Measurements from ENCODE around the gene APBA2. TPM values are rescaled to one million over a fixed set of nuclear protein-coding genes. Genes with fewer than 3 reads are reported as not detected.

APBA2 gene
- total and polyA plus RNA-seq, 2 of the 13 experiments (the other 11 are each of a cell fraction or from before 2014, with no cell fraction given): 0.62 to 2.3 TPM

- TF ChIP-seq RBM39 (IDR thresholded peaks at IDR 0.05; ENCODE audit: low read depth, low read length, poor library complexity, severe bottlenecking) (no peak), CSRNP1 (CRISPR knock-in tag; IDR thresholded peaks at IDR 0.05) (no peak), ZNF350 (CRISPR knock-in tag; IDR thresholded peaks at IDR 0.05; ENCODE audit: borderline replicate concordance, low read depth) (no peak), CHCHD3 (CRISPR knock-in tag; IDR thresholded peaks at IDR 0.05) (no peak), POLR2G (IDR thresholded peaks at IDR 0.05; ENCODE audit: low read depth, low read length) (no peak), ZNF674 (CRISPR knock-in tag; IDR thresholded peaks at IDR 0.05; ENCODE audit: low read depth) (no peak), U2AF1 (optimal IDR thresholded peaks at IDR 0.05; ENCODE audit: low read depth, low read length) (no peak), TAF15 (IDR thresholded peaks at IDR 0.05; ENCODE audit: low read depth, low read length, poor library complexity, severe bottlenecking) (no peak)
Observed at GRCh38 chr15:29129221-29129620, 243.4 kb downstream of the APBA2 start (continued).

GRCh38 chr15:29129926-29130325, 244.2 kb downstream of the APBA2 start:
- H3K36me3 ChIP-seq (replicated peaks in 1 of 2; ENCODE audit: control insufficient read depth in 1 of 2, insufficient read depth in 2 of 2, low read length in 2 of 2): no peaks in the 10 kb centered on the region
- H4K20me1 ChIP-seq (ENCODE audit: insufficient read depth, low read length): no peaks in the 10 kb centered on the region
- H3K79me2 ChIP-seq (ENCODE audit: insufficient read depth, low read length): no peaks in the 10 kb centered on the region
- H2AFZ ChIP-seq (ENCODE audit: low read length): no peak overlapping the region
- in situ Hi-C loops (cut with HindIII; ENCODE audit: extremely low pct_ligation_motif_present, low pct_unique_long_range_greater_than_20kb) (no loop called here), intact Hi-C loops (cut with micrococcal nuclease; ENCODE audit: unreplicated experiment) (no loop called here)
- TF ChIP-seq IRF2 (CRISPR knock-in tag; IDR thresholded peaks at IDR 0.05): no peak
- no peak for TF ChIP-seq MAFK (conservative IDR thresholded peaks at IDR 0.05 in 1 of 2, IDR thresholded peaks at IDR 0.05 in 1 of 2; ENCODE audit: low read length in 2 of 2)
- no peak for TF ChIP-seq SNRNP70 (IDR thresholded peaks at IDR 0.05; ENCODE audit: low read depth, low read length)
- no peak for TF ChIP-seq ZNF609 (CRISPR knock-in tag; IDR thresholded peaks at IDR 0.05; ENCODE audit: borderline replicate concordance)
- no peak for TF ChIP-seq GTF3A (CRISPR knock-in tag; conservative IDR thresholded peaks at IDR 0.05)
- no peak for TF ChIP-seq STAT5B (CRISPR knock-in tag; IDR thresholded peaks at IDR 0.05)
- no peak for TF ChIP-seq SPEN (CRISPR knock-in tag; IDR thresholded peaks at IDR 0.05; ENCODE audit: low read depth)
- no TSS peak for BruUV-seq (replicated peaks)
- H3K4me2 ChIP-seq (ENCODE audit: low read depth, low read length): no peak overlapping the region
- no peak overlapping the region for H3K27ac ChIP-seq (ENCODE audit: extremely low read length, insufficient read depth, low read length)
- H3K4me1 ChIP-seq (ENCODE audit: insufficient read depth, low read length): no peaks in the 10 kb centered on the region
- ChIA-PET CTCF (ENCODE audit: low intra/inter-chr PET ratio, low total read pairs) (no interaction called here), POLR2A (no interaction called here)
- DNase-seq (ENCODE audit: low spot score) (no peak), ATAC-seq (no peak), FAIRE-seq (no peak)
- no peaks in the 10 kb centered on the region for H3K9me3 ChIP-seq (ENCODE audit: low read length)
- no peak overlapping the region for H3K9ac ChIP-seq (ENCODE audit: insufficient read depth, low read depth, low read length)
- 43% methylated on average over 11 of the region's 11 CpGs for WGBS (ENCODE audit: low lambda C conversion rate)
- peaks cover 0 to 16% of the 10 kb centered on the region in 2 experiments; a peak in 3 of 5 replicates for H3K27me3 ChIP-seq (ENCODE audit: control insufficient read depth in 1 of 2, insufficient read depth in 2 of 2, low read length in 2 of 2)
- no peak overlapping the region for H3K4me3 ChIP-seq (replicated peaks in 1 of 3; ENCODE audit: insufficient read depth in 1 of 3, low read depth in 2 of 3, low read length in 3 of 3)

All from HepG2 (cell line).